NCI-H1105 treated with DMSO at 0.1 percent for 48 hours (cell line): ENCODE measurements around the gene PRDX5.
A peak's percentile ranks its signal among the peaks of the same experiment; 100 is the strongest.

ENCODE experiments used
- DNase-seq: peaks from one replicate; lab custom pipeline; 2025; lab: John Stamatoyannopoulos, UW

The PRDX5 gene

GRCh38 chr11:64317961-64318765, at the start of gene PRDX5:
TSS of gene PRDX5 (plus strand) at chr11:64318121. CDS start at chr11:64318216, 95 bp downstream.
- DNase-seq = peak; percentile 94

GRCh38 chr11:64268893-64269539, 48.9 kb upstream of the PRDX5 start:
- DNase-seq = no peak

DNA sequence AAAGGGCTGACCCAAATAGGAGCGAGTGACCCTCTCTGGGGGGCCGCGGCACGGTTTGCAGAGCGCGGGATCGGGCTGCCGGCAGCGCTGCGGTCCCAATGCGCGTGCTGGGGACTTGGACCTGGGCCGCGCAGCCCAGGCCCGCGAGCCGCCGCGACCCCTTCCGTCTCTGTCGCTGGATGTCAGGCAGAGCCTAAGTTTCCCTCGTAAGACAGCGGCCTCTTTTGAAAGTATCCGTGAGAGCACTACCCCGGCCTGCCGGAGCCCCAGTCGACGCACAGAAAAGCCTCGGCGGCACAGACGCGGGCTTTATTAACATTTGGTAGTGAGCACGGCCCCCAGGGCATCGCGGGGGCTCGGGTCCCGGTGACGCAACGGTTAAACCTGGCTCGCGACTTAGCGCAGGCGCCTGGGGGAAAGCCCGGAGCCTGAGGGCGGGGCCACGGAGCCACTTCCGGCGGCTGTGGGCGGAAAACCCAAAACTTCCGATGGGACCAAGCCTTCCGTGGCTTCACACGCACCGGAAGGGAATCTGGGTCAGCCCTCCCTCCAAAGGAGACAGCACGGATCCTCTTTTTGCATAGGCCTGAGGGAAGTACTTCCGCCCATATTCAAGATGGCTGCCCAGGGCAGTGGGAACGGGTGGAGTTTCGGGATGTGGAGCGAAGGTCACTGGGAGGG, 48.2 kb upstream of the PRDX5 start:
- peak; percentile 99 for DNase-seq

- DNase-seq = no peak
Observed at GRCh38 chr11:64275031-64275800, 42.7 kb upstream of the PRDX5 start.

- DNase-seq = no peak
Observed at GRCh38 chr11:64275841-64276240, 42.1 kb upstream of the PRDX5 start.

- DNase-seq = no peak
Observed at GRCh38 chr11:64276653-64277431, 41.1 kb upstream of the PRDX5 start.

DNA sequence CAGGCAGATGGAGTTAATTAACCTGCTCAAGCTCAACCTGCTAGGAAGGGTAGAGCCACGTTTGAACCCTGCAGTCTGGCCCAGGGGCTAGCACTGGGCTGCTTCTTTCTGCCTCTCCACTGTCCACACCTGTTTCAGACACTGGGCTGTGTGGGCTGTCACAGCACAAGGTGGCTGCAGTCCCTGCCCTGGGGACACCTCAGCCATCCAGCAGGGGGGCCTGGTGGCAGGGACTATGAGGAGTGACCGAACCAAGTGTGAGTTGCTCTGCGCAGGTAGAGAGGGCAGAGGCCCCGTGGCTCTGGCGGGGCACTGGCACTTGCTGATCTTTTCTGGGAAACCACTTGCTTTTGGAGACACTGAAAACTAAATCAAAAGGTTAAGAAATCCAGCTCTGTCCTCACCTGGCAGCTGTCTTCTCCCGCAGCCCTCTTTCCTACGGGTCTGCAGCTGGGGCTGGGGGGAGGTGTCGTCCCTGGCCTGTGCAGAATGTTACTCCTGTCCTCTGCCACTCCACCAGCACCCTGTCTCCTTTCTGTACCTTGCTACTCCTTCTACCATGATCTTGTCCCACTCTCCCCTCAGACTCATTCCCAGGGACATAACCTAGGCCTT, 39.2 kb upstream of the PRDX5 start:
- DNase-seq = no peak

- DNase-seq = no peak
Observed at GRCh38 chr11:64281957-64282770, 35.8 kb upstream of the PRDX5 start.

DNA sequence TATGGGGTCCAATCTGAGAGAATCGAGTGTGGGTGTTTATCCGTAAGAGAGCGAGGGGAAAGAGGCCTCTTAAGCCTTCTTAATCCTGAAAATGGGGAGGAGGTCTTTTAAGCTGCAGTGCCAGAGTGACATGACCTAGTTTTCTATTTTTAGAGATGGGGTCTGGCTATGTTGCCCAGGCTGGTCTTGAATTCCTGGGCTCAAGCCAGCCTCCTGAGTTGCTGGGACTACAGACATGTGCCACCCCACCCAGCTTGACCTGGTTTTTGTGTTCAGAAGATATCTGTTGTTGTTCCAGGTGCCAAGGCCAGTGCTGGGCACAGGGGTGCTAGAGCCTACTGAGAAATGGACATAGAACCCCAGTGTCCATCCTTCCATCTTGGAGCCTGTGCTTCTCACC, 34.8 kb upstream of the PRDX5 start:
- DNase-seq = no peak

GRCh38 chr11:64284048-64284961, 33.6 kb upstream of the PRDX5 start, which contains the start of gene BAD:
TSS of gene BAD (minus strand) at chr11:64284665. CDS start at chr11:64284368, 297 bp downstream.
- peak; percentile 92 for DNase-seq

GRCh38 chr11:64284962-64285884, 32.7 kb upstream of the PRDX5 start, which contains the start of gene GPR137:
TSS of gene GPR137 (plus strand) at chr11:64285848. CDS start at chr11:64286525, 677 bp downstream.
- DNase-seq = peak; percentile 83

GRCh38 chr11:64285885-64286800, 31.8 kb upstream of the PRDX5 start:
- peak; percentile 25 for DNase-seq

DNA sequence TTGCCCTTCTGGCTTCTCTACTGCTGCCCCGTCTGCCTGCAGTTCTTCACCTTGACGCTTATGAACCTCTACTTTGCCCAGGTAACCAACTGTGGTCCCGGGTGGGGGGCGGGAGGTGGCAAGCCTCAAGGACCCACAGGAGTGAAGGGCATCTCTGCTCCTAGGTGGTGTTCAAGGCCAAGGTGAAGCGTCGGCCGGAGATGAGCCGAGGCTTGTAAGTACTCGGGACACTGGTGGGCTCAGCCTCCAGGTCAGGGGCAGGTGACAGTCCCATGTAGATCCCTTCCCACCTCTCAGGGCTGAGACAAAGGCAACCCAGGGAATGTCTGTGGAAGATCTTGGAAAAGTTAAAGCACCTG, 31.1 kb upstream of the PRDX5 start:
- no peak for DNase-seq

DNA sequence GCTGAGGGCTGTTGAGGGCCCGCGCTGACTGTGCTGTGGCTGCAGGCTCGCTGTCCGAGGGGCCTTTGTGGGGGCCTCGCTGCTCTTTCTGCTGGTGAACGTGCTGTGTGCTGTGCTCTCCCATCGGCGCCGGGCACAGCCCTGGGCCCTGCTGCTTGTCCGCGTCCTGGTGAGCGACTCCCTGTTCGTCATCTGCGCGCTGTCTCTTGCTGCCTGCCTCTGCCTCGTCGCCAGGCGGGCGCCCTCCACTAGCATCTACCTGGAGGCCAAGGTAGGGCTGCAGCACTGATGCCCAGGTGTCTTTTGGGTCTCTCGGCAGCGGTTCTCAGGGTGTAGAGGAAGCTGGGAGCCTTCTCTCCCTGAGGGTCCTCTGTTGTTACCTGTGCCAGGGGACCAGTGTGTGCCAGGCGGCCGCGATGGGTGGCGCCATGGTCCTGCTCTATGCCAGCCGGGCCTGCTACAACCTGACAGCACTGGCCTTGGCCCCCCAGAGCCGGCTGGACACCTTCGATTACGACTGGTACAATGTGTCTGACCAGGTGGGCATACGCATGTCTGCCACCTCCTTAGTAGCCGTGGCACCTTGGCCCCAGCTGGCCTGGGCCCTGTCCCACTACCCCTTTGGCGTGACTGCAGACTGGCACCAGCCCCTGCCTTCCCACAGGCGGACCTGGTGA, 30.1 kb upstream of the PRDX5 start:
- DNase-seq = no peak

GRCh38 chr11:64288353-64288750, 29.6 kb upstream of the PRDX5 start:
- no peak for DNase-seq

- no peak for DNase-seq
Observed at GRCh38 chr11:64289002-64289564, 28.8 kb upstream of the PRDX5 start.
